ENCODE data around the gene SEMA5B. TPM values are rescaled to one million over a fixed set of nuclear protein-coding genes. Genes with fewer than 3 reads are reported as not detected.

Gene SEMA5B
- total RNA-seq, 1 experiment from 2014 or later = 9.4 TPM

- Histone ChIP-seq H2BK15ac (ENCODE audit: low read depth, low read length) (no peak overlapping the region), H4K20me1 (ENCODE audit: control insufficient read depth, insufficient read depth, insufficient read length) (no peaks in the 10 kb centered on the region), H2BK20ac (ENCODE audit: low read depth, low read length, poor library complexity, severe bottlenecking) (no peak overlapping the region), H3K27me3 (ENCODE audit: insufficient read depth, low read length) (no peaks in the 10 kb centered on the region; the same call in 1 of the 2 replicates), H2BK5ac (ENCODE audit: insufficient read length, low read length) (no peak overlapping the region), H2AFZ (ENCODE audit: low read length) (no peak overlapping the region), H3K9me3 (ENCODE audit: control insufficient read depth, low read depth, low read length) (no peaks in the 10 kb centered on the region), H3K56ac (ENCODE audit: insufficient read length, low read depth, low read length) (no peak overlapping the region), H4K91ac (ENCODE audit: insufficient read length, low read depth, low read length) (no peak overlapping the region), H3K79me2 (ENCODE audit: insufficient read depth, low read length) (peaks cover 10% of the 10 kb centered on the region; the same call in 1 of the 2 replicates), H2BK120ac (ENCODE audit: low read depth, low read length, poor library complexity, severe bottlenecking) (no peak overlapping the region), H3T11ph (ENCODE audit: low read length) (no peak overlapping the region), H3K4me1 (ENCODE audit: insufficient read depth, low read length) (peaks cover 7% of the 10 kb centered on the region; the same call in 1 of the 2 replicates), H4K5ac (ENCODE audit: insufficient read length, low read depth, low read length) (no peak overlapping the region), H3K4me2 (ENCODE audit: insufficient read depth, insufficient read length, low read length) (peak overlapping the region; percentile 80), H3K14ac (ENCODE audit: insufficient read depth, low read length) (no peak overlapping the region), H3K18ac (ENCODE audit: insufficient read length, low read depth, low read length) (no peak overlapping the region), H3K23ac (ENCODE audit: insufficient read length, low read depth, low read length) (no peak overlapping the region), H3K4ac (ENCODE audit: low read depth, low read length) (no peak overlapping the region), H4K8ac (replicated peaks; ENCODE audit: insufficient read length, low read depth, low read length) (no peak overlapping the region), H3K9ac (ENCODE audit: extremely low read depth, insufficient read length, low read length) (no peak overlapping the region), H2BK12ac (ENCODE audit: insufficient read length, low read depth, low read length) (no peak overlapping the region), H3K79me1 (ENCODE audit: insufficient read depth, low read depth, low read length, poor library complexity, severe bottlenecking) (peaks cover 4% of the 10 kb centered on the region), H3K23me2 (ENCODE audit: insufficient read length, low read depth, low read length, poor library complexity, severe bottlenecking) (peaks cover 18% of the 10 kb centered on the region), H3K27ac (ENCODE audit: insufficient read length, low read depth, low read length) (no peak overlapping the region), H2AK5ac (ENCODE audit: insufficient read length, low read length) (no peak overlapping the region)
- WGBS (ENCODE audit: extremely low coverage, insufficient read length, low lambda C conversion rate) = no CpG with 5 or more reads among the region's 6 CpGs
- Mint-ChIP-seq H3K36me3 (ENCODE audit: insufficient read depth in 1 of 3, low read depth in 3 of 3) (no peaks in the 10 kb centered on the region; a peak in 1 of 7 replicates), H3K9me3 (peaks cover 6 to 9% of the 10 kb centered on the region in 2 experiments; a peak in 3 of 5 replicates), H3K27me3 (ENCODE audit: low read depth) (peaks cover 41% of the 10 kb centered on the region), H3K4me3 (peak overlapping the region; percentile 71 to 91), H3K4me1 (peaks cover 37 to 39% of the 10 kb centered on the region in 2 experiments), H3K27ac (no peak overlapping the region)
- no peak for DNase-seq
- TF ChIP-seq CTCF (conservative IDR thresholded peaks at IDR 0.05) = no peak
Observed at GRCh38 chr3:123066599-123066895, 39.0 kb upstream of the SEMA5B start.

All from H9 (cell line).